Hepatic stellate cell (primary cell): ENCODE measurements around the gene ZIC4.

Experiments
- DNase-seq: peaks from one replicate; pipeline ENCODE4 v3.0.0; 2011; ENCODE audit warnings: low spot score

ZIC4 gene

GRCh38 chr3:147370349-147370748, 36.0 kb downstream of the ZIC4 start:
- no peak for DNase-seq

GRCh38 chr3:147369661-147370123, 36.7 kb downstream of the ZIC4 start:
- no peak for DNase-seq

- no peak for DNase-seq
Observed at GRCh38 chr3:147369231-147369630, 37.1 kb downstream of the ZIC4 start.

- DNase-seq: no peak
Observed at GRCh38 chr3:147368561-147369221, 37.7 kb downstream of the ZIC4 start.

GRCh38 chr3:147368151-147368550, 38.2 kb downstream of the ZIC4 start:
- no peak for DNase-seq

- no peak for DNase-seq
Observed at GRCh38 chr3:147367676-147368075, 38.7 kb downstream of the ZIC4 start.

GRCh38 chr3:147365196-147366115, 40.9 kb downstream of the ZIC4 start:
- DNase-seq: no peak

GRCh38 chr3:147364771-147365170, 41.6 kb downstream of the ZIC4 start:
- no peak for DNase-seq

GRCh38 chr3:147361454-147362420, 44.6 kb downstream of the ZIC4 start:
- DNase-seq: no peak

- DNase-seq: no peak
Observed at GRCh38 chr3:147360646-147361453, 45.5 kb downstream of the ZIC4 start.

GRCh38 chr3:147360051-147360439, 46.3 kb downstream of the ZIC4 start:
- no peak for DNase-seq

GRCh38 chr3:147359177-147360050, 46.9 kb downstream of the ZIC4 start:
- DNase-seq: no peak

- no peak for DNase-seq
Observed at GRCh38 chr3:147358144-147358992, 48.0 kb downstream of the ZIC4 start.

GRCh38 chr3:147356909-147357900, 49.1 kb downstream of the ZIC4 start:
- no peak for DNase-seq

- no peak for DNase-seq
Observed at GRCh38 chr3:147356145-147356908, 50.0 kb downstream of the ZIC4 start.

- DNase-seq: no peak
Observed at GRCh38 chr3:147355753-147356090, 50.6 kb downstream of the ZIC4 start.

GRCh38 chr3:147355084-147355752, 51.1 kb downstream of the ZIC4 start:
- no peak for DNase-seq
